GM12873 (cell line): ENCODE measurements around the gene ITGB6.

Experiments
- TF ChIP-seq, protein P1 (sequence below): IDR thresholded peaks from 2 replicates; pipeline ENCODE4 v1.5.1; 2012; ENCODE audit warnings: low read depth, mild to moderate bottlenecking, moderate library complexity, low read length, control low read depth; ENCODE audit not compliant: insufficient read depth; ENCODE audit errors: missing control alignments

Gene ITGB6

DNA sequence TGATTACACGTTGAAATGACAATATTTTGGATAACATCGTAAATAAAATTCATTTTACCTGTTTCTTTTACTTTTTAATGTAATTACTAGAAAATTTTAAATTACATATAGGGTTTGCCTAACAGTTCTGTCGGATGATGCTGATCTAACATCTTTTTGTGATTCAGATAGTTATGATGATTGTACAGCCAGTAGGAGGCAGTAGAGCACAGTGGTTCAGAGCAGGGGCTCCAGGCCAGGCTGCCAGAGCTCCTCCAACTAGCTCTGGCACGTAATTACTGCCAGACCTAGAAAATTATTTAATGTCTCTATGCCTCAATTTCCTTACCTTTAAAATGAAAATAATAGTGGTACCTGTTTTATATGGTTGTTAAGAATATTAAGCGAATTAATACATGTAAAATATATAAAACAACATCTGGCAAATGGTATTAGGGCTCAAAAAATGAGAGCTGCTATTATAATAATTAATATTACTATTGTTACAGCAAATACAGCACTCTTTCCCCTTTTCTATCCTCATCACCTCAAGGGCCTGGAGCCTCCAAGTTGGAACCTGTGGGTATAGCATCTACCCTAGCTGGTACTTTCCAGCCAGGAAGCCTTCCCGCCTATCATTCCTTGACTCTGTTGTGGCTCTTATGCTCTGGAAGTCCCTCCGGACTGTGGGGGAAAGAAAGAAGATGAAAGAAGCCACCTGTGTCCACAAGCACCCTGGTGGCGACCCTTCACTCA lies 90.0 kb downstream of the ITGB6 start:
- TF ChIP-seq, protein P1, sequence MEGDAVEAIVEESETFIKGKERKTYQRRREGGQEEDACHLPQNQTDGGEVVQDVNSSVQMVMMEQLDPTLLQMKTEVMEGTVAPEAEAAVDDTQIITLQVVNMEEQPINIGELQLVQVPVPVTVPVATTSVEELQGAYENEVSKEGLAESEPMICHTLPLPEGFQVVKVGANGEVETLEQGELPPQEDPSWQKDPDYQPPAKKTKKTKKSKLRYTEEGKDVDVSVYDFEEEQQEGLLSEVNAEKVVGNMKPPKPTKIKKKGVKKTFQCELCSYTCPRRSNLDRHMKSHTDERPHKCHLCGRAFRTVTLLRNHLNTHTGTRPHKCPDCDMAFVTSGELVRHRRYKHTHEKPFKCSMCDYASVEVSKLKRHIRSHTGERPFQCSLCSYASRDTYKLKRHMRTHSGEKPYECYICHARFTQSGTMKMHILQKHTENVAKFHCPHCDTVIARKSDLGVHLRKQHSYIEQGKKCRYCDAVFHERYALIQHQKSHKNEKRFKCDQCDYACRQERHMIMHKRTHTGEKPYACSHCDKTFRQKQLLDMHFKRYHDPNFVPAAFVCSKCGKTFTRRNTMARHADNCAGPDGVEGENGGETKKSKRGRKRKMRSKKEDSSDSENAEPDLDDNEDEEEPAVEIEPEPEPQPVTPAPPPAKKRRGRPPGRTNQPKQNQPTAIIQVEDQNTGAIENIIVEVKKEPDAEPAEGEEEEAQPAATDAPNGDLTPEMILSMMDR: peak; percentile 74

DNA sequence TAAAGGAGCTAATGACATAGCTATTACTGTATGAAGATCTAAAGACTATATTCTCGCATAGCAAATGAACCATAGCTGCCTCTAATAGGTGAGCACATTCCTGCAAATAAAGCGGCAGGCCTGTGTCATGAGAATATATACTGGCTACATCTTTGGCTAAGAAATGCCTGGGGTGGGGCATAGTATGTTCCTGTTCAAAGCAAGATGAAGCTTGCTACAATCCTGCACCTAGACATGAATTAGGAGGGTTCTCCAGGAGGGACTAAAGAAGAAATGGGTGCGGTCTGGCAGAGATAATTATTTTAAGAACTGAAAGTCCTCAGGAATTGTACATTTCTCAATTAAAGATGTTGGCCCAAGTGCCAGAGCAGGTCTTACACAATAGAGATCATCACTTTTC lies 90.8 kb downstream of the ITGB6 start:
- TF ChIP-seq, protein P1: no peak

DNA sequence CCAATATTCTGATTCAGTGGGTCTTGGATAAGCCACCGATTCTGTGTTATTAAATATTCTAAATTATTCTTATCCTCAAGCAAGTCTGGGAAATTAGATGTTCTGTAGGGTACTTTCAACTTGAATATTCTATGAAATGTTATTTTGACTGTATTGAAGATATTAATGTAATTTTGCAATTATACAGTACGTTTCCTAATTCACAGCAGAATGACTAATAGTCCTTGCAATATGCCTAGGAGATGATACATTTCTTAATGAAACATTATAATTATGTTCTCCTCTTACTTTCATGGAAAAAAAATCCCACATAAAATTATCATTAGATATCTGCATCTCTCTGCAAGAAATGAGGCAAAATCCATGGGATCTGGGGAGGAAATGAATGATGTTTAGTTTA lies 91.4 kb downstream of the ITGB6 start:
- TF ChIP-seq, protein P1: no peak

DNA sequence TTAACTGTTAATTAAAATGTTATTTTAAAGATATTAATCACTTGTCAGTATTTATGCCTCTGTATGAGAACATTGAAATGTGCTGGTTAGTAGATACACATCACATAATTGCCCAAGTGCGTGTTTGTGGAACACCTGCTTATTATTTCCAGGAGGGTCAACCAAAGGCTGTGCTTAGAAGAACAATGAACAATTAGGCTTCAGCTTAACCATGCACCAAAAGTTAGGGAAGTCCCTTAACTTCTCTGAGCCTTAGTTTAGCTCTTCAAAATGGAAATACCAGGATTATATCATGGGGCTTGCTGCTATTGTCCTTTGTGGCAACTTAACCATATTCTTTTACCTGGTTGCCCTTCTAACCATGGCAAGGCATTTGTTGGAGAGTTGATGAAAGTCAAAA lies 94.7 kb downstream of the ITGB6 start:
- TF ChIP-seq, protein P1: no peak

DNA sequence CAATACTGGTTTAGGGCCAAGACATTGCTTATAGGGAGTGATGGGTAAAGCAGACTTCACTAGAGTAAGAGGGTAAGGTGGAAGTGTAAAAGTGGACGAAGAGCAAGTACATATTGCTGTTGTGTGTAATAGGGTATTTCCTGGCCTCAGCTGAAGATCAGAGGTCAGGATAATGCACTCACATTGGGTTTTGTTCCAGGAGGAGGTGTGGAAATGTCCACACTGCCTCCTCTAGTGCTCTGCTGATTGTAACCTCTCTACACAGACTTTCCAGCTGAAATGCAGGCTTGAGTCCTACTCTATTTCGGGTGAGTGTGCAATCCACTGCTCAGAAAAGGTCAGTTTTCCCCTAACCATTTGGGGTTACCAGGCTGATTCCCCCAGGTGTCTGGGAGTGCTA lies 96.0 kb downstream of the ITGB6 start:
- TF ChIP-seq, protein P1: no peak

DNA sequence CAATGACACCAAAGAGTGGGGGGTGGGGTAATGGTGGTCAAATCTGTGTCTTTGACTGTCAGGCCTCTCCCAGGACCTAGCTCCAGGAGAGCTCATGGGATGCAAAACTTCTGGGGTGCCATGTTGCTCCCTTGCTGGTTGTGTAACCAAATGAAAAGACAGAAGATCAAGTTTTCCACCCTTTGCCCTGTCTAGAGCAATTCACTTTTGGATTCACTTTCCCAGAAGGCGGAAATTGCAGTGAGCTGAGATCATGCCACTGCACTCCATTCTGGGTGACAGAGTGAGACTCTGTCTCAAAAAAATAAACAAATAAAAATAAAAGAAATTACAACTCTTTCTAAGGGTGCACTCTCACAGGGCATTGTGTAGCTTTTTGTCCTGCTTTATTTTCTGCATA lies 102.7 kb downstream of the ITGB6 start:
- TF ChIP-seq, protein P1: no peak

DNA sequence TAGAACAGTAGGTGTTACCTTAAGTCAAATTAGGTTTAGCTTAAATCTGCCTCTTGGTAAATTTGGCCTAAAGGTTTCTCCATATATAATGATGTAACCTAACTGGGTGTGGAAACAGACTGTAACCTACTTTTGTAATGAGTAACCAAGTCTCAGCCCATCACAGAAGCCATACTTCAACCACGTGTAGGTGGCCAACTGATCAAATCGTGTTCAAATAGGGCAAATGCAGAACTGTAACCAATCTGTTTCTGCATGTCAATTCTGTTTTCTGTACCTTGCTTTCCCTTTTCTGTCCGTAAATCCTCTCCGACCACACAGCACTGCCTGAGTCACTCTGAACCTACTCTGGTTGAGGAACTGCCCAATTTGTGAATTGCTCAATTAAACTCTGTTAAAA lies 103.7 kb downstream of the ITGB6 start:
- TF ChIP-seq, protein P1: no peak
